B cell (primary cell): ENCODE results near the gene ACTR1B.

Source experiments
- EZH2 ChIP-seq: IDR thresholded peaks from 2 replicates; pipeline ENCODE4 v1.6.1; 2012; ENCODE audit warnings: borderline replicate concordance, low read depth, mild to moderate bottlenecking, moderate library complexity, low read length; ENCODE audit not compliant: insufficient read depth, poor library complexity, severe bottlenecking
- TF ChIP-seq, protein P1 (sequence below): fragments of 200-600 bp; IDR thresholded peaks from one replicate; pipeline ENCODE4 v1.8.0; 2022; ENCODE audit warnings: antibody characterized with exemption, mild to moderate bottlenecking

DNA sequence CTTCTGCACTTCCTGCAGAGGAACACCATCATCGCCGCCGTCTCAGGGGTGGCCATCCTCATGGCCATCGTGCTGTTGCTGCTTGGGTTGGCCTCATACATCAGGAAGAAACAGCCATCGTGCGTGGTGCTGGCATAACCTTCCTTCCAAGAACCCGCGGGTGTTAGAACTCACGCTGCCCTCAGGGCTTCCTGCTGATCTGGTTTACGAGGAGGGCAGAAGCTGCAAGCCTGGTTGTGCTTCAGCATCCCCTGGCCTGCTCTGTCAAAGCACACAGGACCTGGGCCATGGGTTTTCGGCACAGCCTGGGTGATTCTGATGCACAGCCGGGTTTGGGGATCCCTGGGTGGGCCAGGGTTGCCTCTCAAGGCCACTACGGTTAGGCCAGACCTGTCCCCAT lies 37.3 kb upstream of the ACTR1B start:
- TF ChIP-seq EZH2, result no peak
- TF ChIP-seq, protein P1, sequence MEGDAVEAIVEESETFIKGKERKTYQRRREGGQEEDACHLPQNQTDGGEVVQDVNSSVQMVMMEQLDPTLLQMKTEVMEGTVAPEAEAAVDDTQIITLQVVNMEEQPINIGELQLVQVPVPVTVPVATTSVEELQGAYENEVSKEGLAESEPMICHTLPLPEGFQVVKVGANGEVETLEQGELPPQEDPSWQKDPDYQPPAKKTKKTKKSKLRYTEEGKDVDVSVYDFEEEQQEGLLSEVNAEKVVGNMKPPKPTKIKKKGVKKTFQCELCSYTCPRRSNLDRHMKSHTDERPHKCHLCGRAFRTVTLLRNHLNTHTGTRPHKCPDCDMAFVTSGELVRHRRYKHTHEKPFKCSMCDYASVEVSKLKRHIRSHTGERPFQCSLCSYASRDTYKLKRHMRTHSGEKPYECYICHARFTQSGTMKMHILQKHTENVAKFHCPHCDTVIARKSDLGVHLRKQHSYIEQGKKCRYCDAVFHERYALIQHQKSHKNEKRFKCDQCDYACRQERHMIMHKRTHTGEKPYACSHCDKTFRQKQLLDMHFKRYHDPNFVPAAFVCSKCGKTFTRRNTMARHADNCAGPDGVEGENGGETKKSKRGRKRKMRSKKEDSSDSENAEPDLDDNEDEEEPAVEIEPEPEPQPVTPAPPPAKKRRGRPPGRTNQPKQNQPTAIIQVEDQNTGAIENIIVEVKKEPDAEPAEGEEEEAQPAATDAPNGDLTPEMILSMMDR, result no peak
